HG03135 (cell line): ENCODE results near the gene STRIP2.
"Not testable (repeated sequence)": the region's sequence is repeated elsewhere in the genome, so short reads cannot be mapped to it uniquely, and the experiment has no call there.

Source experiments
- ATAC-seq: cut with Tn5 transposase; IDR thresholded peaks from one replicate; pipeline ENCODE4 v1.9.1; 2021; ENCODE audit warnings: mild to moderate bottlenecking, moderate library complexity; ENCODE audit not compliant: unreplicated experiment

Gene STRIP2

DNA sequence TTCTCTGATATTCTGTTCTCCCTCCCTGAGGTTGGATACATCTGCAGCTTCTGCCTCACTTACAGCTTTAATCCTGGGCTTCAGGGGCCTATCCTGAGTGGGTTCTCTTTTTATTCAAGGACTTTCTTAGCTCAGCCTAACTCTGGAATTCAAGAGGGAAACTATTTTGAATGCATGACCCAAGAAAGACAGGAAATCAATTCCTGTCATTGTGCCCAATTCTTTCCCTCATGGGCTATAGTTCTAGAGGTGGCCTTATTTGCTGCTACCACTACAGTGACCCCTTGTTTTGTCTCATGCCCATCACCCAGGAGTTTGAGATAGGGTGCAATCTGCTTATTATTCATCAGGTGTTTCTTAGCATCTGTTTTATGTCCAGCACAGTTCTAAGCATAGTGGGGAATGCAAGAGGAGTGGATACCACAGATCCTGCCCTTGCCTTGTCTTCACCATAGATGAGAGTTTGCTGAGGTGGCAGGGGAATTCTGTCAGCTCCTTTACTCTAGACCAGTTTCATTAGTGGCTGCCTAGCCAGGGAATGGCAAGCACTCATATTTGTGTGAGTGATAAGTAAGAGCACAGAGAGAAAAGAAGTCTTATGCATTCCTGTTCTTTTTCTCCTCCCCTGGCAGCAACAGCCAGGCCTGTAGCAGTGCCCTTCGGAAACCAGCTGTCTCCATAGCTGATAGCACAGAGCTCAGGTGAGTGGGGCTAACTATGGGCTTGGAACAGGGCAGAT, 19.4 kb downstream of the STRIP2 start:
- no peak for ATAC-seq

DNA sequence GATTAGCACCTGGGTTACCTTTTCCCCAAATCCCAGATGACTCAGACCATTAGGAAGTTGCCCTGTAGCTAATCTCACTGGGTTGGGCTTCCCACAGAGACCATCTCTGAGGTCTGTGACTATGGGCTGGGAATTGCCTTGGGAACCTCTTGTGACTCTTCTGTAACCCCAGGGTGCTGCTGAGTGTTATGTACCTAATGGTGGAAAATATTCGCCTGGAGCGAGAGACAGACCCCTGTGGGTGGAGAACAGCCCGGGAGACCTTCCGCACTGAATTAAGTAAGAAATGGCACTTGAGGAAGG, 20.0 kb downstream of the STRIP2 start:
- ATAC-seq = no peak

- no peak for ATAC-seq
Observed at GRCh38 chr7:129456421-129456820, 22.2 kb downstream of the STRIP2 start.

GRCh38 chr7:129457101-129457500, 22.9 kb downstream of the STRIP2 start:
- no peak for ATAC-seq

GRCh38 chr7:129458171-129458570, 23.9 kb downstream of the STRIP2 start:
- no peak for ATAC-seq

DNA sequence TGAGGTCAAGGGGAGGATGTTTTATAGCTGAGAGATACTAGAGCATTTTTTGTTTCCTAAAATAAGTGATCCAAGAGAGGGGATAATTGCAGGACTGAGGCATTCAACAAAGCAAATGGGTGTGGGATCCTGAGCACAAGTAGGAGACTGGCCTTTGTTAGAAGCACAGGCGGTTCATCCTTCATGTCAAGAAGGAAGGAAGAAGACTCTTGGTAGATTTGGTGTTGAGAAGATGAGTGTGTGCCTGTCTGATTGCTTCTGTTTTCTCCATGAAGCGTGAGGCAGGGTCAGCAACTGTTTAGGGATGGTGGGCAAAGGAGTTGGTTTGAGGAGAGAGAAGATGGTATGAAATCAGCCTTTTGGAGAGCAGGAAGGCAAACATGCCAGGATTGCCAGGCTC, 27.6 kb downstream of the STRIP2 start:
- no peak for ATAC-seq

- no peak for ATAC-seq
Observed at GRCh38 chr7:129462420-129462819, 28.2 kb downstream of the STRIP2 start.

- no peak for ATAC-seq
Observed at GRCh38 chr7:129464194-129464593, 30.0 kb downstream of the STRIP2 start.

GRCh38 chr7:129465080-129465479, 30.8 kb downstream of the STRIP2 start:
- ATAC-seq = no peak

- ATAC-seq = no peak
Observed at GRCh38 chr7:129466796-129467195, 32.6 kb downstream of the STRIP2 start.

DNA sequence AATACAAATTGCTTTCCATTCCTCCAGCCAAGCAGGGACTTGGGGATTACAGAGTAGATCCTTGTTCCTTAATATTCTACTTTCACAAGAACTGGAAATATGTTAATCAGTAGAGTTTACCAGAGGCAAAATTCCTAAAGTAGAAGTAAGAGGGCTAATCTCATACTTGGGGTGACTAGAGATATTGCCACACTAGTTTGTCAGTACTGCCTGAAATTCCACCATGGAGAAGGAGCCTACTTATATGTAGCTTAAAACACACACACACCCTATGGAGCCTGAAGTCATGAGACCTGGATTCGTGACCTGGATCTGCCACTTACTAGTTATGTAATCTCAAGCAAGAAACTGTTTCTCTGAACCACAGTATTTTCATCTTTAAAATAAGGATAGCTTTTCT, 33.9 kb downstream of the STRIP2 start:
- ATAC-seq = no peak

DNA sequence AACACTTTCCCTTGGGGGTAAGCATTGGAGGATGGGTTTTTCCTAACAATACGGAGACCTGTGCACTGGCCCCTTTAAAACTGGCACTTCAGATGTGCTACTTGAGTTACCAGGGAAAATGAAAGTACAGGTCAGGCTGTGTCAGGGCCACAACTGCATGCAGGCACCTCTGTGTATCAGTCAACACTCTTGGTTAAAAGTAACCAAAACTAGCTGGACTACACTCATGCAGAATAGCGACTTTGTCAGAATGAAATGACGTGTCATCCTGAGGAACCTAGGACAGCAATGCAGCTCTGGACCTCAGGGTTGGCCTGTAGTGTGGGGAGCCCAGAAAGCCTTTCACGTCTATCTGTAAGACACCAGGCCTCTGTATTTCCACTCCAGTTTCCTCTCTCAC, 34.3 kb downstream of the STRIP2 start:
- ATAC-seq = no peak

DNA sequence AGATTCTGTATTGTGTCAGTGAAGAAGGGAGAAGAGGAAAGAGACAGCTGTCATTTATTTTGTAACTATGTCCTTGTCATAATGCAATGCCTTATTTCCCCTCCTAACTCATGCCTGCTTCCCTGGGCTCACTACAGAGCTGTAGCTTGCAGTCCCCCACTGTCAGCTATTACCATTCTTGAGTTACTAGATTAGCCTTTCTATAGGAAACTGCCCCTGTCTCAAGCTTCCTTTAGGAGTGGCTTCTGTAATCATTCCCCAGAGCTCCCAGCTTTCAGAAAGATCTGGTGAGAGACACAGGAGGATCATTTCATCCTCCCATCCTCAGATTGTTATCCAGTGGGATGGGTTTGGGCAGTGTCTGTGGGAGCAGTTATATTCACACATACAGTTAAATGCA, 35.7 kb downstream of the STRIP2 start:
- no peak for ATAC-seq

DNA sequence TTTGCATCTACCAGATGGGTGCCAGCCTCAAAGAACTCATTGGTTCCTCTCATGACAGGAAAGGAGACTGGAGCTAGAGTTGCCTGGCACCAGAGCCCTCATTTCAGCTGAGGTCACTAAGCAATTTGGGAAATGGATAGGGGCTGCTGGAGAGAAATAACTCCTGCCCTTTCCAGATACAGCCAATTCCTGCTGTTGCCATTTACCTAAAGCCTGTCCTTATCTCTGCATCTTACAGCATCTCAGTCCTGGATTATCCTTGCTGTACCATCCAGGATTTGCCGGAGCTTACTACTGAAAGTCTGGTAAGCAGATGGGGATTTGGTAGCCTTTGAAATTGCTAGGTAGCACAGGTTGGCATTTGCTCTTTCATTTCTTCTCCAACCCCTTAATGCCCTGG, 36.2 kb downstream of the STRIP2 start:
- ATAC-seq = no peak

DNA sequence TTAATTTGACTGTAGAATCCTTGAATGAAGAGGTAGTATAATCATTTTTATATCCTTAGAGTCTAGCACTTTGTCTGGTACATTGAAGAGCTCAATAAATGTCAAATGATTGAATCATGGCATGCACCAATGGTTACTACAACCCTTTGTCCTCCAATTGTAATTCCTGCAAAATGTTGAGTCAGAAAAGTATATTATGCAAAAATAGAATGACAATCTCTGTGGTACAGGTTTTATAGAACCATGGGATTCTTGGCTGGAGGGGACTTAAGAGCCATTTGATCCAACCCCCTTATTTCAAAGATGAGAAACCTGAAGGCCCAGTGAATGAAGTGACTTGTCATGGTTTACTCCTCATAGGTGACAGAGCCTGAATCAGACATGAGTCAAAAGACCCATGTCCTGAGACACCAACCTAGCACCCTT, 37.2 kb downstream of the STRIP2 start:
- ATAC-seq = no peak

- not testable (repeated sequence) for ATAC-seq
Observed at GRCh38 chr7:129475931-129476330, 41.7 kb downstream of the STRIP2 start.

DNA sequence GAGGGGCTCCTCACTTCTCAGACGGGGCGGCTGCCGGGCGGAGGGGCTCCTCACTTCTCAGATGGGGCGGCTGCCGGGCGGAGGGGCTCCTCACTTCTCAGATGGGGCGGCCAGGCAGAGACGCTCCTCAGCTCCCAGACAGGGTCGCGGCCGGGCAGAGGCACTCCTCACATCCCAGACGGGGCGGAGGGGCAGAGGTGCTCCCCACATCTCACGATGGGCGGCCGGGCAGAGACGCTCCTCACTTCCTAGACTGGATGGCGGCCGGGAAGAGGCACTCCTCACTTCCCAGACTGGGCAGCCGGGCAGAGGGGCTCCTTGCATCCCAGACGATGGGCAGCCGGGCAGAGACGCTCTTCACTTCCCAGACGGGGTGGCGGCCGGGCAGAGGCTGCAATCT, 42.2 kb downstream of the STRIP2 start:
- not testable (repeated sequence) for ATAC-seq

- no peak for ATAC-seq
Observed at GRCh38 chr7:129479831-129480230, 45.6 kb downstream of the STRIP2 start.

- ATAC-seq = no peak
Observed at GRCh38 chr7:129480674-129481363, 46.6 kb downstream of the STRIP2 start.

GRCh38 chr7:129481376-129481775, 47.1 kb downstream of the STRIP2 start:
- ATAC-seq = not testable (repeated sequence)

DNA sequence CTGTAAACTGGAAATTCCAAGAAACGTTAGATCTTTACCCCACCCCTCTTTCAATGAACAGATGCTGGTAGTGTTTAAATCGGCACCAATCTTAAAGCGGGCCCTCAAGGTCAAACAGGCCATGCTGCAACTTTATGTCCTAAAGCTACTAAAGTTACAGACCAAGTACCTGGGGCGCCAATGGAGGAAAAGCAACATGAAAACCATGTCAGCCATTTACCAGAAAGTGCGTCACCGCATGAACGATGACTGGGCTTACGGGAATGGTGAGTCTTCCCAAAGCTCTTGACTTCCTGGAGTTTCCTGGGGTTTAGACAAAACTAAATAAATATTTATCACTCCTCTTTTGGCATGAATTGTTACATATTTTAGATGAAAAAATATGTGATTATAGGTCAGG, 48.5 kb downstream of the STRIP2 start:
- no peak for ATAC-seq

DNA sequence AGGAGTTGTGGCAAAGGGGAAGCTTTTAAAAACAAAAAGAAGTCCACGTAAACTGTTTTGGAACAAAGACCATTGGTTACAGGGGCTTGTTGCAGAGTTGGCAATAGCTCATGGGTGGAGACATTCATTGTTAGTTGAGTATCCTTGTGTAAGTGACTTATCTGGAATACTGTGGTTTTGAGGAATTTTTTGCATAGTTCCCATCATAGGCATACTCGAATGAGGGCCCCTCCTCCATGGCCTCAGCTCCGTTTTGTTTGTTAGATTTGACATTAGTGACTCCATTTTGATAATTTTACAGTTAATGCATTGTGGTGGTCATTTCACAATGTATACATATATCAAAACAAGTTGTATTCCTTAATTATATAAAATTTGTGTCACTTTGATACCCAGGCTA, 55.3 kb downstream of the STRIP2 start:
- no peak for ATAC-seq

DNA sequence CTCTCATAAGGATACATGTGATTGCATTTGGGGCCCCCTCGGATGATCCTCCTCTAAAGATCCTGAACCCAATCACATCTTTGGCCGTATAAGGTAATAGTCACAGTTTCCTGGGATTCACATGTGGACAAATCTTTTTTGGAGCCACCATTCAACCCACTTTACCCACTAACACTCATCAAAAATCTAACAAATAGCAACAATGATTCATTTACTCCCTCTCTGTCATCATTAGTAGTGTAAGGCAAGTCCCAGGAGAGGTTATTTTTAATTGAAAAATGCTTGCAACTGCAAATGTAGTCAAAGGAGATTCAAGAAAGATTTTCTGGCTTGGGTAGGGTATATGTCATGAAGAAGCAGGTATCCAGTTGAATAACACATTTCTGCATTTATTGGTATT, 58.2 kb downstream of the STRIP2 start:
- no peak for ATAC-seq
